Gastroesophageal sphincter (tissue), 4 donors: ENCODE results near the gene TTC32. TPM values are rescaled to one million over a fixed set of nuclear protein-coding genes. Genes with fewer than 3 reads are reported as not detected.

Source experiments
- ATAC-seq: fragments of 150-250 bp; one replicate; pipeline ENCODE4 v1.9.1; 2016; ENCODE audit warnings: mild to moderate bottlenecking, moderate library complexity
- H3K27ac ChIP-seq, 4 donors: fragments of 200-600 bp; sonication (generic) in 3 of 4; 1 replicate in 3 of 4; 2 replicates in 1 of 4; pipeline ENCODE4 v1.5.1; 2016 to 2019
- H3K27me3 ChIP-seq: fragments of 200-600 bp; sonication (generic); one replicate; pipeline ENCODE4 v1.5.1; 2019
- H3K36me3 ChIP-seq, 2 donors: fragments of 200-600 bp; sonication (generic); one replicate each; pipeline ENCODE4 v1.5.1; 2019; ENCODE audit warnings: control low read depth in 1 of 2
- H3K4me1 ChIP-seq, 3 donors: fragments of 200-600 bp; sonication (generic); 1 replicate in 2 of 3; 2 replicates in 1 of 3; pipeline ENCODE4 v1.5.1; 2016 to 2019; ENCODE audit warnings: control low read depth in 2 of 3
- H3K4me3 ChIP-seq, 2 donors: fragments of 200-600 bp; sonication (generic); one replicate each; pipeline ENCODE4 v1.5.1; 2019; ENCODE audit warnings: mild to moderate bottlenecking in 1 of 2, moderate library complexity in 1 of 2
- H3K9me3 ChIP-seq, 3 donors: fragments of 200-600 bp; sonication (generic); one replicate each; pipeline ENCODE4 v1.5.1; 2017 to 2019; ENCODE audit warnings: control low read depth in 2 of 3
- CTCF ChIP-seq, 4 experiments: fragments of 200-600 bp in 2 of 4; fragments of 450-650 bp in 2 of 4; sonication (generic) in 1 of 4; IDR thresholded peaks; one replicate each; pipeline ENCODE4 v1.5.1; 2017 to 2019; ENCODE audit warnings: antibody characterized with exemption in 4 of 4, mild to moderate bottlenecking in 2 of 4, moderate library complexity in 2 of 4
- EP300 ChIP-seq: sonication (generic); formaldehyde crosslinking; IDR thresholded peaks from one replicate; pipeline ENCODE4 v1.6.1; 2017; ENCODE audit warnings: antibody characterized with exemption, mild to moderate bottlenecking
- POLR2A ChIP-seq, 2 donors: fragments of 450-650 bp; IDR thresholded peaks; one replicate each; pipeline ENCODE4 v1.6.1; 2017; ENCODE audit warnings: antibody characterized with exemption in 2 of 2, mild to moderate bottlenecking in 2 of 2, moderate library complexity in 1 of 2
- POLR2AphosphoS5 ChIP-seq: sonication (generic); formaldehyde crosslinking; IDR thresholded peaks from one replicate; pipeline ENCODE4 v1.6.1; 2017; ENCODE audit warnings: antibody characterized with exemption
- WGBS, 2 donors: methylation state at CpG; one replicate each; pipeline ENCODE4 v1.1.5; 2018; ENCODE audit warnings: low coverage in 1 of 2; 5-methylcytosine and 5-hydroxymethylcytosine counted together
- total RNA-seq, 4 donors: library from RNA; depleted of rRNA; stranded (reverse); fragments of >200 nt; gene quantifications; one replicate each; pipeline ENCODE4 v1.1.0, GENCODE V29; 2016

Gene TTC32
- total RNA-seq, 4 donors from 2014 or later, result 17.1 to 37.5 (median 17.9) TPM

- peaks cover 0 to 12% (median 9%) of the 10 kb centered on the region in 3 donors for H3K4me1 ChIP-seq
- no CpG with 5 or more reads among the region's 2 CpGs for WGBS, 2 donors
- no peak for ATAC-seq
Observed at GRCh38 chr2:19871836-19872235, 29.9 kb downstream of the TTC32 start.

GRCh38 chr2:19870792-19871191 is 31.0 kb downstream of the TTC32 start:
- no peaks in the 10 kb centered on the region for H3K9me3 ChIP-seq
- 73 to 79% methylated on average over 3 to 4 of the region's 4 CpGs for WGBS, 2 donors
- no peaks in the 10 kb centered on the region for H3K36me3 ChIP-seq

More at GRCh38 chr2:19871836-19872235, 29.9 kb downstream of the TTC32 start:
- no peaks in the 10 kb centered on the region for H3K27me3 ChIP-seq
- TF ChIP-seq CTCF (IDR thresholded peaks at IDR 0.05), result no peak
- TF ChIP-seq POLR2A (IDR thresholded peaks at IDR 0.05), result no peak
- no peak for TF ChIP-seq EP300
- no peak for TF ChIP-seq POLR2AphosphoS5
- H3K27ac ChIP-seq, result no peak overlapping the region
- H3K4me3 ChIP-seq, result no peak overlapping the region
- no peaks in the 10 kb centered on the region for H3K9me3 ChIP-seq
- H3K36me3 ChIP-seq, result no peaks in the 10 kb centered on the region

GRCh38 chr2:19868701-19869580 is 32.8 kb downstream of the TTC32 start:
- Histone ChIP-seq H3K27me3 (no peaks in the 10 kb centered on the region), H3K4me1 (peaks cover 0 to 13% (median 9%) of the 10 kb centered on the region in 3 donors), H3K27ac (peak overlapping the region in 1 of 4 donors; percentile 51), H3K9me3 (no peaks in the 10 kb centered on the region), H3K4me3 (peak overlapping the region; percentile 21 to 53), H3K36me3 (no peaks in the 10 kb centered on the region)
- no CpG with 5 or more reads among the region's 52 CpGs for WGBS, 2 donors
- ATAC-seq, result peak; percentile 78
- TF ChIP-seq EP300, result no peak
- no peak for TF ChIP-seq CTCF (IDR thresholded peaks at IDR 0.05)
- TF ChIP-seq POLR2A (IDR thresholded peaks at IDR 0.05), result no peak
- no peak for TF ChIP-seq POLR2AphosphoS5

More at GRCh38 chr2:19870792-19871191, 31.0 kb downstream of the TTC32 start:
- Histone ChIP-seq H3K27ac (no peak overlapping the region), H3K4me3 (no peak overlapping the region), H3K27me3 (no peaks in the 10 kb centered on the region), H3K4me1 (peaks cover 0 to 12% (median 9%) of the 10 kb centered on the region in 3 donors)
- TF ChIP-seq EP300 (no peak), CTCF (IDR thresholded peaks at IDR 0.05) (no peak), POLR2A (IDR thresholded peaks at IDR 0.05) (no peak), POLR2AphosphoS5 (no peak)
- ATAC-seq, result no peak

- TF ChIP-seq POLR2AphosphoS5 (no peak), POLR2A (IDR thresholded peaks at IDR 0.05) (no peak), CTCF (IDR thresholded peaks at IDR 0.05) (no peak), EP300 (no peak)
- Histone ChIP-seq H3K27ac (no peak overlapping the region), H3K4me3 (peak overlapping the region; percentile 21 to 53), H3K27me3 (no peaks in the 10 kb centered on the region), H3K36me3 (no peaks in the 10 kb centered on the region), H3K4me1 (peaks cover 0 to 20% (median 12%) of the 10 kb centered on the region in 3 donors), H3K9me3 (no peaks in the 10 kb centered on the region)
- no peak for ATAC-seq
- 78 to 85% methylated on average over 7 of the region's 7 CpGs for WGBS, 2 donors
Observed at GRCh38 chr2:19868224-19868623, 33.6 kb downstream of the TTC32 start.

- Histone ChIP-seq H3K36me3 (no peaks in the 10 kb centered on the region), H3K4me3 (no peak overlapping the region), H3K9me3 (no peaks in the 10 kb centered on the region), H3K27ac (no peak overlapping the region), H3K4me1 (peaks cover 0 to 32% (median 15%) of the 10 kb centered on the region in 3 donors), H3K27me3 (no peaks in the 10 kb centered on the region)
- ATAC-seq, result no peak
- no peak for TF ChIP-seq CTCF (IDR thresholded peaks at IDR 0.05)
- TF ChIP-seq POLR2AphosphoS5, result no peak
- no peak for TF ChIP-seq POLR2A (IDR thresholded peaks at IDR 0.05)
- no peak for TF ChIP-seq EP300
- WGBS, 2 donors, result 100% methylated on average over 1 to 2 of the region's 2 CpGs
Observed at GRCh38 chr2:19866771-19867170, 35.0 kb downstream of the TTC32 start.
